Muscle of leg (tissue), 11 donors: ENCODE results near the gene DOC2B. TPM values are rescaled to one million over a fixed set of nuclear protein-coding genes. Genes with fewer than 3 reads are reported as not detected.

Source experiments
- DNase-seq: peaks from one replicate; pipeline ENCODE4 v3.0.0; 2013
- H3K27ac ChIP-seq: one replicate; pipeline ENCODE4 v1.5.1; 2013; ENCODE audit warnings: mild to moderate bottlenecking, low read length, control low read depth
- H3K27me3 ChIP-seq: one replicate; pipeline ENCODE4 v1.6.1; 2013; ENCODE audit warnings: low read length; ENCODE audit not compliant: control insufficient read depth, insufficient read depth
- H3K36me3 ChIP-seq: one replicate; pipeline ENCODE4 v1.6.1; 2013; ENCODE audit warnings: low read length; ENCODE audit not compliant: control insufficient read depth, insufficient read depth
- H3K4me1 ChIP-seq: one replicate; pipeline ENCODE4 v1.6.1; 2013; ENCODE audit warnings: low read length; ENCODE audit not compliant: control insufficient read depth, insufficient read depth
- H3K4me3 ChIP-seq: one replicate; pipeline ENCODE4 v1.5.1; 2013; ENCODE audit warnings: low read length, control low read depth
- H3K9me3 ChIP-seq: replicated peaks from 2 replicates; pipeline ENCODE4 v1.6.1; 2013; ENCODE audit warnings: low read depth, low read length; ENCODE audit not compliant: control insufficient read depth
- WGBS: methylation state at CpG from one replicate; pipeline ENCODE4 v1.1.5; 2013; ENCODE audit warnings: missing lambda C conversion rate; ENCODE audit not compliant: insufficient coverage; 5-methylcytosine and 5-hydroxymethylcytosine counted together
- polyA plus RNA-seq, 8 donors: library from polyadenylated mRNA; unstranded; fragments of 120-200 nt; gene quantifications; one replicate each; pipeline versions ENCODE4 v1.2.1 to v1.2.3, GENCODE V29; 2013; ENCODE audit warnings: inconsistent platforms in 1 of 8, low replicate concordance in 1 of 8; ENCODE audit not compliant: insufficient read length in 8 of 8, insufficient read depth in 1 of 8
- total RNA-seq: library from RNA; stranded (reverse); fragments of 120-200 nt; gene quantifications from one replicate; pipeline ENCODE4 v1.2.4, GENCODE V29; 2013

DOC2B gene
- total and polyA plus RNA-seq, 9 donors = 2.4 to 6.5 (median 4.5) TPM

- Histone ChIP-seq H3K36me3 (no peaks in the 10 kb centered on the region), H3K4me1 (peaks cover 2% of the 10 kb centered on the region), H3K27ac (no peak overlapping the region), H3K9me3 (no peaks in the 10 kb centered on the region), H3K27me3 (peaks cover 4% of the 10 kb centered on the region), H3K4me3 (no peak overlapping the region)
- WGBS = 72% methylated on average over 6 of the region's 7 CpGs
- DNase-seq = no peak
These were observed 25.9 kb downstream of the DOC2B start for GRCh38 chr17:155576-155975.

DNA sequence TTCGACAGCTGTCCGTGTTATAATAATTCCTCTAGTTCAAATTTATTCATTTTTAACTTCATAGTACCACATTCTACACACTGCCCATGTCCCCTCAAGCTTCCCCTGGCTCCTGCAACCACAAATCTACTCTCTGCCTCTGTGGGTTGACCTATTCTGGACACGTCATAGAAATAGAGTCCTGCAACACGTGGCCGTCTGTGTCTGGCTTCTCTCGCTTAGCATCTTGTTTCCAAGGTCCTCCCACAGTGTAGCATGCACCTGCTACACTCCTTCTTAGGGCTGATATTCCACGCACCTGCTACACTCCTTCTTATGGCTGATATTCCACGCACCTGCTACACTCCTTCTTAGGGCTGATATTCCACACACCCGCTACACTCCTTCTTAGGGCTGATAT lies 27.6 kb downstream of the DOC2B start:
- H3K9me3 ChIP-seq = no peaks in the 10 kb centered on the region
- 72% methylated on average over 8 of the region's 9 CpGs for WGBS
- no peaks in the 10 kb centered on the region for H3K36me3 ChIP-seq
- no peak for DNase-seq
- H3K27me3 ChIP-seq = peaks cover 4% of the 10 kb centered on the region
- no peak overlapping the region for H3K4me3 ChIP-seq
- H3K27ac ChIP-seq = no peak overlapping the region
- peaks cover 2% of the 10 kb centered on the region for H3K4me1 ChIP-seq

DNA sequence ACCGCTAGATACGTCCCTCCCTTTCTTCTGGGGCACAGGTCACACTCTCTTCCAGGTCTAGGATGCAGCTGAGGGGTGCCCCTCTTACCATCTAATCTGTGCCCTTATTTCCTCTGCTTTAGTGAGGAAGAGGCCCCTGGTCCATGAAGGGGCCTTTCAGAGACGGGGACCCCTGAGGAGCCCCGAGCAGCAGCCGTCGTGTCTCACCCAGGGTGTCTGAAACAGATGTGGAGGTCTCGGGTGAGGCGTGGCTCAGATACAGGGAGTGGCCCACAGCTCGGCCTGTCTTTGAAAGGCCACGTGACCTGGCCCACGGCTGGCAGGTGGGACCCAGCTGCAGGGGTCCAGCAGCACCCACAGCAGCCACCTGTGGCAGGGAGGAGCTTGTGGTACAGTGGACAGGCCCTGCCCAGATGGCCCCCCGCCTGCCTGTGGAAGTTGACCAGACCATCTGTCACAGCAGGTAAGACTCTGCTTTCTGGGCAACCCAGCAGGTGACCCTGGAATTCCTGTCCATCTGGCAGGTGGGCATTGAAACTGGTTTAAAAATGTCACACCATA lies 28.5 kb downstream of the DOC2B start:
- Histone ChIP-seq H3K27me3 (peaks cover 3% of the 10 kb centered on the region), H3K4me1 (peaks cover 2% of the 10 kb centered on the region), H3K27ac (no peak overlapping the region), H3K9me3 (no peaks in the 10 kb centered on the region), H3K4me3 (no peak overlapping the region), H3K36me3 (no peaks in the 10 kb centered on the region)
- no peak for DNase-seq
- WGBS = 83% methylated on average over 10 of the region's 12 CpGs

DNA sequence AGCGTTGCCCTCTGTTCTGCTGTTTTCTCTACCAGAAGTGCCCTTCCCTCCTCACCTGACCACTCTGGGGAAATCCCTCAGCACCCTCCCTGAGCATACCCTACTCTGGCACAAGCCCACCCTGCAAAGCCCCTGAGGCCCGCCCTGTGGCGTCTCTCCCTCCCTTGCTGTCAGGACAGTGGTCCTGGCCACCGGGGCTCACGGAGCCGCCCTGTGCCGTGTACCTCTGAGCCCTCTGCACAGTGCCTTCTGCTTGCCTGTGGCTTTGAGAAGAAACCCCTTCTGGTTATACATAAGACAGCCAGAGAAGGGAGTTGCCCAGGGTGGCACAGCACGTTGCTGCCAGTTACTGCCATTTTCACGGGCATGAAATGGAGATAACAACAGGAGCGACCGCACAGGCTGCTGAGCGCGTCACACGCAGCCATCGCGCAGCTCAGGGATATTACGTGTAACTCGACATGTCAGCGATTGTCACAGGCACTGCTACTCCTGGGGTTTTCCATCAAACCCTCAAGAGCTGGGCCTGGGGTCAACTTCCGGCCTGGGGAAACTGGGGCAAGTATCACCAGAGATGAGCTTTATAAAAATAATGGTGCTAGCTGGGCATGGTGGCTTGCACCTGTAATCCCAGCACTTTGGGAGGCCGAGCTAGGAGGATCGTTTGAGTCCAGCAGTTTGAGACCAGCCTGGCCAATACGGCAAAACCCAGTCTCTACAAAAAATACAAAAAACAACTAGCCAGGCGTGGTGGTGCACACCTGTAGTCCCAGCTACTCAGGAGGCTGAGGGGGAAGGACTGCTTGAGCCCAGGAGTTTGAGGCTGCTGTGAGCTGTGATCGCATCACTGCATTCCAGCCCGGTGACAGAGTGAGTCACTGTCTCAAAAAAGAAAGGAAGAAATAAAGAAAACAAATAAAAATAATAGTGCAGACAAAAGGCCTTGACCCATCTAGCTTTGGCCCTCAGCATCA lies 29.3 kb downstream of the DOC2B start:
- 79% methylated on average over 15 of the region's 26 CpGs for WGBS
- no peaks in the 10 kb centered on the region for H3K36me3 ChIP-seq
- no peak overlapping the region for H3K4me3 ChIP-seq
- peaks cover 2% of the 10 kb centered on the region for H3K27me3 ChIP-seq
- H3K9me3 ChIP-seq = no peaks in the 10 kb centered on the region
- no peak overlapping the region for H3K27ac ChIP-seq
- DNase-seq = no peak
- H3K4me1 ChIP-seq = peaks cover 2% of the 10 kb centered on the region

- H3K4me1 ChIP-seq = peaks cover 3% of the 10 kb centered on the region
- H3K4me3 ChIP-seq = no peak overlapping the region
- DNase-seq = no peak
- H3K27ac ChIP-seq = no peak overlapping the region
- H3K9me3 ChIP-seq = no peaks in the 10 kb centered on the region
- no peaks in the 10 kb centered on the region for H3K36me3 ChIP-seq
- peaks cover 2% of the 10 kb centered on the region for H3K27me3 ChIP-seq
- no CpG with 5 or more reads among the region's 2 CpGs for WGBS
These were observed 30.4 kb downstream of the DOC2B start for GRCh38 chr17:151004-151403.

DNA sequence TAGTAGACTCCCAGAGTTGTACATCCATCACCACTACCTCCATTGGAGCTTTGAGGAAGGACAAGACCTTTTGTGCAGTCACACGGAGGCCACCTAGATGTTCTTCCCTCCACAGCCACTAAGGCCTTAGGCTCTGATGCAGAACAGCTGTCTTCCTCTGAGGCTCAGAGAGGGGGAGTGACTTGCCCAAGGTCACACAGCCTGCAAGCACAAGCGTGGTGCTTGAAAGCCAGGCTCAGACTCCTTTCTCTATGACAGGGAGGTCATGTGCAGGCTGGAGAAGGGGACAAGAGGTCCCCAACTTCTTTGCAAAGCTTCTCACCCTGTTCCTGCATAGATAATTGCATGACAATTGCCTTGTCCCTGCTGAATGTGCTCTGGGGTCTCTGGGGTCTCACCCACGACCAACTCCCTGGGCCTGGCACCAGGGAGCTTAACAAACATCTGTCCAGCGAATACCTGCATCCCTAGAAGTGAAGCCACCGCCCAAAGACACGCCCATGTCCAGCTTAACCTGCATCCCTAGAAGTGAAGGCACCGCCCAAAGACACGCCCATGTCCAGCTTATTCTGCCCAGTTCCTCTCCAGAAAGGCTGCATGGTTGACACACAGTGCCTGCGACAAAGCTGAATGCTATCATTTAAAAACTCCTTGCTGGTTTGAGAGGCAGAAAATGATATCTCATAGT lies 31.4 kb downstream of the DOC2B start:
- Histone ChIP-seq H3K4me3 (no peak overlapping the region), H3K27me3 (peaks cover 2% of the 10 kb centered on the region), H3K36me3 (no peaks in the 10 kb centered on the region), H3K9me3 (no peaks in the 10 kb centered on the region), H3K4me1 (peaks cover 5% of the 10 kb centered on the region), H3K27ac (no peak overlapping the region)
- no peak for DNase-seq
- WGBS = 86% methylated on average over 7 of the region's 9 CpGs

DNA sequence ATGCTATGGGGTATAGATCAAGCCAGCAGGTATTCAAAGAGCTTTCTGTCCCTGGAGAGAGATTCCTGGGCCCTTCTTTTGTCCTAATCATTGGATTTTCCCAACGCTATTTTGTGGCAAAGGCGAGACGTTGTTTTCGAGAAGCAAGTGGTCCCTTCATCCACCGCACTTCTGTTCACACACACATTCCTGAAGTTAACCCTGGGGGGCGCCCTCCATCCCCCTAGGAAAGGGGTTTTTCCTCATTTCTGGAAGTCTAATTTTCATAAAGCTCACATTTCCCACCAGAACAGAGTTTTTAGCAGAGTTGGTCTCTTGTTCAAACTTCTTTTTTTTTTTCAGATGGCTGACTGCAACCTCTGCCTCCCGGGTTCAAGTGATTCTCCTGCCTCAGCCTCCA lies 32.2 kb downstream of the DOC2B start:
- peaks cover 3% of the 10 kb centered on the region for H3K4me1 ChIP-seq
- WGBS = 79% methylated on average over 3 of the region's 7 CpGs
- no peak overlapping the region for H3K4me3 ChIP-seq
- DNase-seq = no peak
- no peaks in the 10 kb centered on the region for H3K9me3 ChIP-seq
- H3K36me3 ChIP-seq = no peaks in the 10 kb centered on the region
- peaks cover 2% of the 10 kb centered on the region for H3K27me3 ChIP-seq
- no peak overlapping the region for H3K27ac ChIP-seq

GRCh38 chr17:148757-149156 lies 32.7 kb downstream of the DOC2B start:
- 73% methylated on average over 8 of the region's 11 CpGs for WGBS
- Histone ChIP-seq H3K4me3 (no peak overlapping the region), H3K9me3 (no peaks in the 10 kb centered on the region), H3K27me3 (peaks cover 2% of the 10 kb centered on the region), H3K36me3 (no peaks in the 10 kb centered on the region), H3K27ac (no peak overlapping the region), H3K4me1 (peaks cover 3% of the 10 kb centered on the region)
- DNase-seq = no peak

DNA sequence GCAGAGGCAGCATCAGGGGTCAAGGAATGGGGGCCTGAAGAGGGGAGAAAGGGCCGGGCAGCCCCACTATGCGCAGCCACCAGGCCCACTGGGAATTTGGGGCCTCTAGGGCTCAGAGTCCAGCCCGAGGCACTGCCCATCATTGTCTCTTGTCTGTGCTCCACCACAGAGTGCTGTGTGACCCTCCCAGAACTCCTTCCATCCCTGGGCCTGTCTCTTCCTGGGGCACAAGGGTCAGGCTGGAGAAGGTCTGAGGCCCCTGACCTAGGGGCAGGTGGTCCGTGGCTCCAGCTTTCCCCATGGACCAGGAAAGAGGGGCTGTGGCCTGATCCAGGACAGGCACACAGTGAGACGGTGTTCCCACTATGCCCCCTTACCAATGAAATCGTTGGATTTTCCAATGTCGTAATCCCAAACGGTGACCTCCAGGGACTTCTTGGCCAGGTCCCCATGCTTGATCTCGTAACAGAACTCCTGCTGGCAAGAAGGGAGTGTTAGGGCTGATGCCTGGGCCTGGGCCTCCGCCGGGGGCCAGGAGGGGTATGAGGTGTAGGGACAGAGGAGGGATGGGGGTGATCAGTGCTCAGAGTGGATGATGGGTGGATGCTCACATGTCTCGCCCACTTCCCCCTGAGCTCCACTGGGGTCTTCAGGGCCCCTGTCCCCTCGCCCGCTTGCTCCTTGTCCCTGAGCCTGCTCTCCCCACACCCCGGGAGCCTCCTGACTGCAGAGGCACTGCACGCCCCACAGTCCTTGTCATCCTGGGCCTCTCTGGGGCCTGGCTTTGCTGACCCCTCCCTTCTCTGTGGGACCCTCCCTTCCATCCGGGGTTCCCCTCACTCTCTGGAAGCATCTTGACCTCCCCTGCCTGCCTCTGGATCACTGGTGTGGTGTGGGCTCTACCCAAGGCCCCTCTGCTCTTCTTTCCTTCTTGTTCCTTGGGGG lies 33.4 kb downstream of the DOC2B start:
- H3K9me3 ChIP-seq = no peaks in the 10 kb centered on the region
- H3K4me3 ChIP-seq = no peak overlapping the region
- no peak for DNase-seq
- H3K36me3 ChIP-seq = no peaks in the 10 kb centered on the region
- H3K27ac ChIP-seq = no peak overlapping the region
- 81% methylated on average over 11 of the region's 17 CpGs for WGBS
- peaks cover 6% of the 10 kb centered on the region for H3K27me3 ChIP-seq
- peaks cover 6% of the 10 kb centered on the region for H3K4me1 ChIP-seq
